SK-N-SH (cell line): Measurements from ENCODE around the gene JAKMIP1. TPM values are rescaled to one million over a fixed set of nuclear protein-coding genes. Genes with fewer than 3 reads are reported as not detected.

ENCODE experiments used
- CTCF ChIA-PET: fragments of 300-600, 350-600 bp; formaldehyde crosslinking; extraction: SDS; loops from one replicate; lab custom pipeline; 2021; lab: Yijun Ruan, JAX
- POLR2A ChIA-PET: fragments of 350-600 bp; sonication (Branson Sonifier 250); formaldehyde crosslinking; extraction: SDS; loops from one replicate; lab custom pipeline; 2020; ENCODE audit warnings: antibody characterized with exemption, inconsistent platforms; lab: Yijun Ruan, JAX
- DNase-seq: peaks from one replicate; pipeline ENCODE4 v3.0.0; 2012
- H2AFZ ChIP-seq: fragments of 200-600 bp; sonication (generic); 2 replicates; pipeline ENCODE4 v1.8.1; 2016; ENCODE audit warnings: antibody characterized with exemption, mild to moderate bottlenecking, low read depth
- H3F3A ChIP-seq: fragments of 200-600 bp; sonication (generic); replicated peaks from 2 replicates; pipeline ENCODE3; 2016; ENCODE audit warnings: antibody characterized with exemption, mild to moderate bottlenecking; ENCODE audit not compliant: insufficient read depth
- H3K27ac ChIP-seq, 2 experiments: fragments of 200-500 bp in 1 of 2; fragments of 200-600 bp in 1 of 2; sonication (Bioruptor generic) in 1 of 2; sonication (generic), shearing (Covaris generic) in 1 of 2; 2 replicates each; pipeline versions ENCODE4 v1.5.1 to v1.6.1; 2014 to 2016; ENCODE audit warnings: low read depth in 2 of 2, inconsistent platforms in 1 of 2, low read length in 1 of 2, mild to moderate bottlenecking in 1 of 2, mixed read lengths in 1 of 2
- H3K27me3 ChIP-seq: fragments of 200-600 bp; sonication (generic), shearing (Covaris generic); 2 replicates; pipeline ENCODE4 v1.6.1; 2016; ENCODE audit warnings: mixed run types; ENCODE audit not compliant: insufficient read depth
- H3K36me3 ChIP-seq, 2 experiments: fragments of 200-500 bp in 1 of 2; fragments of 200-600 bp in 1 of 2; sonication (Bioruptor generic) in 1 of 2; sonication (generic) in 1 of 2; replicated peaks in 1 of 2; 2 replicates each; pipeline versions ENCODE3 to v1.5.1; 2014 to 2016; ENCODE audit warnings: low read length in 1 of 2, mild to moderate bottlenecking in 1 of 2; ENCODE audit not compliant: insufficient read depth in 2 of 2, control insufficient read depth in 1 of 2
- H3K4me1 ChIP-seq, 2 experiments: fragments of 200-500 bp in 1 of 2; fragments of 200-600 bp in 1 of 2; sonication (Bioruptor generic) in 1 of 2; sonication (generic), shearing (Covaris generic) in 1 of 2; 2 replicates each; pipeline versions ENCODE4 v1.5.1 to v1.6.1; 2014 to 2016; ENCODE audit warnings: low read depth in 1 of 2, low read length in 1 of 2, mixed run types in 1 of 2; ENCODE audit not compliant: insufficient read depth in 2 of 2, control insufficient read depth in 1 of 2
- H3K4me2 ChIP-seq: fragments of 200-600 bp; sonication (generic), shearing (Covaris generic); 2 replicates; pipeline ENCODE4 v1.6.1; 2017; ENCODE audit warnings: mixed run types
- H3K4me3 ChIP-seq, 2 experiments: fragments of 200-500 bp in 1 of 2; fragments of 200-600 bp in 1 of 2; sonication (Bioruptor generic) in 1 of 2; sonication (generic), shearing (Covaris generic) in 1 of 2; 2 replicates each; pipeline versions ENCODE4 v1.5.1 to v1.8.1; 2014 to 2016; ENCODE audit warnings: low read depth in 2 of 2, inconsistent platforms in 1 of 2, low read length in 1 of 2, mild to moderate bottlenecking in 1 of 2, mixed read lengths in 1 of 2, moderate library complexity in 1 of 2
- H3K79me2 ChIP-seq: fragments of 200-600 bp; sonication (generic); 2 replicates; pipeline ENCODE4 v1.8.1; 2017; ENCODE audit warnings: mild to moderate bottlenecking; ENCODE audit not compliant: insufficient read depth
- H3K9ac ChIP-seq: fragments of 200-600 bp; sonication (generic); 2 replicates; pipeline ENCODE4 v1.6.1; 2017; ENCODE audit warnings: mixed run types
- H3K9me2 ChIP-seq: fragments of 200-600 bp; sonication (generic); 2 replicates; pipeline ENCODE4 v1.6.1; 2017; ENCODE audit warnings: mixed run types
- H3K9me3 ChIP-seq: fragments of 200-600 bp; sonication (generic); 2 replicates; pipeline ENCODE4 v1.6.1; 2017; ENCODE audit warnings: mixed run types, mild to moderate bottlenecking, moderate library complexity
- H4K20me1 ChIP-seq: fragments of 200-600 bp; sonication (generic); 2 replicates; pipeline ENCODE4 v1.6.1; 2017; ENCODE audit warnings: mild to moderate bottlenecking, mixed run types; ENCODE audit not compliant: insufficient read depth
- CHD2 ChIP-seq: fragments of 150-350 bp; IDR thresholded peaks from 2 replicates; pipeline ENCODE4 v1.6.1; 2018; ENCODE audit warnings: low read length; ENCODE audit not compliant: partially characterized antibody
- EP300 ChIP-seq, 2 experiments: IDR thresholded peaks; 2 replicates each; pipeline versions ENCODE4 v1.4.0 to v1.6.1; 2012; ENCODE audit warnings: borderline replicate concordance in 1 of 2, low read depth in 1 of 2, low read length in 1 of 2
- EZH2phosphoT487 ChIP-seq: fragments of 200-600 bp; sonication (generic); IDR thresholded peaks from 2 replicates; pipeline ENCODE4 v1.6.1; 2017; ENCODE audit warnings: low read depth, mixed run types, mild to moderate bottlenecking, antibody characterized with exemption, moderate library complexity, borderline replicate concordance
- FOXM1 ChIP-seq: IDR thresholded peaks from 2 replicates; pipeline ENCODE4 v1.4.0; 2012; ENCODE audit warnings: low read depth, mild to moderate bottlenecking
- GABPA ChIP-seq: IDR thresholded peaks from 2 replicates; pipeline ENCODE4 v1.4.0; 2012; ENCODE audit warnings: low read depth, mild to moderate bottlenecking
- GATA2 ChIP-seq: sonication (generic); formaldehyde crosslinking; IDR thresholded peaks from 2 replicates; pipeline ENCODE4 v1.5.0; 2020; ENCODE audit warnings: mild to moderate bottlenecking, missing genetic modification reagents
- MEF2A ChIP-seq: IDR thresholded peaks from 2 replicates; pipeline ENCODE4 v1.4.0; 2012; ENCODE audit warnings: low read depth, borderline replicate concordance
- MXI1 ChIP-seq: IDR thresholded peaks from 2 replicates; pipeline ENCODE4 v1.6.1; 2012; ENCODE audit warnings: mild to moderate bottlenecking, low read depth, low read length, improper control_type of control experiment
- RAD21 ChIP-seq: IDR thresholded peaks from 2 replicates; pipeline ENCODE4 v1.6.1; 2012; ENCODE audit warnings: mild to moderate bottlenecking, low read length
- SIN3A ChIP-seq: IDR thresholded peaks from 2 replicates; pipeline ENCODE4 v1.6.1; 2012; ENCODE audit warnings: low read depth, mild to moderate bottlenecking, low read length, moderate library complexity, borderline replicate concordance
- TCF12 ChIP-seq: IDR thresholded peaks from 2 replicates; pipeline ENCODE4 v1.4.0; 2012
- WGBS: methylation state at CpG from one replicate; pipeline ENCODE4 v1.1.6; 2017; ENCODE audit warnings: low lambda C conversion rate; 5-methylcytosine and 5-hydroxymethylcytosine counted together
- polyA plus RNA-seq, 3 experiments: library from polyadenylated mRNA; depleted of rRNA; stranded (reverse); fragments of >200 nt; gene quantifications; 2 replicates each; pipeline ENCODE4 v1.2.3, GENCODE V29; 2012
- TF ChIP-seq, protein P1 (sequence below): IDR thresholded peaks from 2 replicates; pipeline ENCODE4; 2012
- TF ChIP-seq, protein P2 (sequence below): IDR thresholded peaks from 2 replicates; pipeline ENCODE4 v1.4.0; 2012; ENCODE audit warnings: low read depth, borderline replicate concordance
- TF ChIP-seq, protein P3 (sequence below): IDR thresholded peaks from 2 replicates; pipeline ENCODE4 v1.6.1; 2012; ENCODE audit warnings: mild to moderate bottlenecking, low read depth, low read length, moderate library complexity

The JAKMIP1 gene
- polyA plus RNA-seq, 1 of the 3 experiments (the other 2 are of a cell fraction), result 0.54 TPM

DNA sequence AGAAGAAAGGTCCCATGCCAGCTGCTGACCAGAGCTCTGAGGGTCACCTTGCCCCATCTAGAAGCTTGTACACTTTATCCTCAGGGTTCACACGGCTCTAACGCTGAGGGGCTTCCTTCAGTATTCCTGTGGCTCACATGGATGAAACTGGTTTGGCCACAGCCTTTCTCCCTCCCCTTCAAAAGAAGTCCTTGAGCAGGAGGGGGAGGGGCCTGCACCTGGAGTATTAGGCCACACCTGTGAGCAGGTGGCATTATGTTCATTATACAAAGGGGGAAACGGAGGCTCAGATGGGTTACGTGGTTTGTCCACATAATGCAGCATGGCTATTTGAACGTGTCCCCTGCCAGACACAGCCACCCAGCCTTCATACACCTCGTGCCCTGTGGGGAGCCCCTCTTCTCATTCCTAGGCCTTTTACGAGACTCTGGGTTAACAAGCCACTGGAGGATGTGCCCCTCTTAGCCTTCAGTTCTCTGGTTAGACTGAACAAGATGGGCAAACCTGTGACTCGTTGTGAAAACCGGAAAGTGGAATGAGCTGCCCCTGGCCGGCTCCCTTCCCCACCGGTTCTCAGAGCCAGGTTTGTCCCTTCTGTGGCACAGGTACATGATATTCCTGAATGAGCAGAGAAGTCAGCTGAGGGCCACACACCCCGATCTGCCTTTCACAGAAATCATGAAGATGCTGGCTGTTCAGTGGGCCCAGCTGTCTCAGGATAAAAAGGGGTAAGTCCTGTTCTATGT, 27.2 kb upstream of the JAKMIP1 start:
- H3K9me3 ChIP-seq, result no peaks in the 10 kb centered on the region
- no peak for TF ChIP-seq TCF12
- TF ChIP-seq, protein P1, sequence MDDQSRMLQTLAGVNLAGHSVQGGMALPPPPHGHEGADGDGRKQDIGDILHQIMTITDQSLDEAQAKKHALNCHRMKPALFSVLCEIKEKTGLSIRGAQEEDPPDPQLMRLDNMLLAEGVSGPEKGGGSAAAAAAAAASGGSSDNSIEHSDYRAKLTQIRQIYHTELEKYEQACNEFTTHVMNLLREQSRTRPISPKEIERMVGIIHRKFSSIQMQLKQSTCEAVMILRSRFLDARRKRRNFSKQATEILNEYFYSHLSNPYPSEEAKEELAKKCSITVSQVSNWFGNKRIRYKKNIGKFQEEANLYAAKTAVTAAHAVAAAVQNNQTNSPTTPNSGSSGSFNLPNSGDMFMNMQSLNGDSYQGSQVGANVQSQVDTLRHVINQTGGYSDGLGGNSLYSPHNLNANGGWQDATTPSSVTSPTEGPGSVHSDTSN, result no peak
- TF ChIP-seq, protein P2, sequence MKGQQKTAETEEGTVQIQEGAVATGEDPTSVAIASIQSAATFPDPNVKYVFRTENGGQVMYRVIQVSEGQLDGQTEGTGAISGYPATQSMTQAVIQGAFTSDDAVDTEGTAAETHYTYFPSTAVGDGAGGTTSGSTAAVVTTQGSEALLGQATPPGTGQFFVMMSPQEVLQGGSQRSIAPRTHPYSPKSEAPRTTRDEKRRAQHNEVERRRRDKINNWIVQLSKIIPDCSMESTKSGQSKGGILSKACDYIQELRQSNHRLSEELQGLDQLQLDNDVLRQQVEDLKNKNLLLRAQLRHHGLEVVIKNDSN, result no peak
- TF ChIP-seq CHD2, result no peak
- no peak for TF ChIP-seq FOXM1
- TF ChIP-seq GABPA, result no peak
- TF ChIP-seq GATA2 (CRISPR knock-in tag), result no peak
- TF ChIP-seq, protein P3, sequence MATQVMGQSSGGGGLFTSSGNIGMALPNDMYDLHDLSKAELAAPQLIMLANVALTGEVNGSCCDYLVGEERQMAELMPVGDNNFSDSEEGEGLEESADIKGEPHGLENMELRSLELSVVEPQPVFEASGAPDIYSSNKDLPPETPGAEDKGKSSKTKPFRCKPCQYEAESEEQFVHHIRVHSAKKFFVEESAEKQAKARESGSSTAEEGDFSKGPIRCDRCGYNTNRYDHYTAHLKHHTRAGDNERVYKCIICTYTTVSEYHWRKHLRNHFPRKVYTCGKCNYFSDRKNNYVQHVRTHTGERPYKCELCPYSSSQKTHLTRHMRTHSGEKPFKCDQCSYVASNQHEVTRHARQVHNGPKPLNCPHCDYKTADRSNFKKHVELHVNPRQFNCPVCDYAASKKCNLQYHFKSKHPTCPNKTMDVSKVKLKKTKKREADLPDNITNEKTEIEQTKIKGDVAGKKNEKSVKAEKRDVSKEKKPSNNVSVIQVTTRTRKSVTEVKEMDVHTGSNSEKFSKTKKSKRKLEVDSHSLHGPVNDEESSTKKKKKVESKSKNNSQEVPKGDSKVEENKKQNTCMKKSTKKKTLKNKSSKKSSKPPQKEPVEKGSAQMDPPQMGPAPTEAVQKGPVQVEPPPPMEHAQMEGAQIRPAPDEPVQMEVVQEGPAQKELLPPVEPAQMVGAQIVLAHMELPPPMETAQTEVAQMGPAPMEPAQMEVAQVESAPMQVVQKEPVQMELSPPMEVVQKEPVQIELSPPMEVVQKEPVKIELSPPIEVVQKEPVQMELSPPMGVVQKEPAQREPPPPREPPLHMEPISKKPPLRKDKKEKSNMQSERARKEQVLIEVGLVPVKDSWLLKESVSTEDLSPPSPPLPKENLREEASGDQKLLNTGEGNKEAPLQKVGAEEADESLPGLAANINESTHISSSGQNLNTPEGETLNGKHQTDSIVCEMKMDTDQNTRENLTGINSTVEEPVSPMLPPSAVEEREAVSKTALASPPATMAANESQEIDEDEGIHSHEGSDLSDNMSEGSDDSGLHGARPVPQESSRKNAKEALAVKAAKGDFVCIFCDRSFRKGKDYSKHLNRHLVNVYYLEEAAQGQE, result no peak
- TF ChIP-seq EZH2phosphoT487, result no peak
- TF ChIP-seq EP300 (IDR thresholded peaks at IDR 0.05; ENCODE audit: borderline replicate concordance in 1 of 2, low read depth in 1 of 2, low read length in 1 of 2), result no peak
- no peak for TF ChIP-seq MXI1
- TF ChIP-seq MEF2A, result no peak
- no peak for TF ChIP-seq SIN3A
- no peak for TF ChIP-seq RAD21
- TF ChIP-seq, all 33 proteins: peak for 0
- no peaks in the 10 kb centered on the region for H3K79me2 ChIP-seq
- no peaks in the 10 kb centered on the region for H4K20me1 ChIP-seq
- no peaks in the 10 kb centered on the region for H3F3A ChIP-seq
- H3K36me3 ChIP-seq, result no peaks in the 10 kb centered on the region
- CTCF ChIA-PET, result interaction anchor here (1.0 to 3.5 kb wide), 4 partner anchors 100 to 229 kb away, joined by 3 to 18 read pairs (median 4); no protein-coding TSS in a partner anchor
- no peak overlapping the region for H3K4me2 ChIP-seq
- POLR2A ChIA-PET, result no interaction called here
- no peak overlapping the region for H3K4me3 ChIP-seq
- whole genome bisulfite sequencing, result 37% methylated on average over 11 of the region's 12 CpGs
- H3K9ac ChIP-seq, result no peak overlapping the region
- H3K9me2 ChIP-seq, result no peaks in the 10 kb centered on the region
- peaks cover 0 to 44% of the 10 kb centered on the region in 2 experiments; a peak in 2 of 4 replicates for H3K4me1 ChIP-seq
- DNase-seq, result no peak
- no peaks in the 10 kb centered on the region for H3K27me3 ChIP-seq
- no peak overlapping the region for H3K27ac ChIP-seq
- no peak overlapping the region for H2AFZ ChIP-seq
